ENCODE results near the gene PPA1.

DNA sequence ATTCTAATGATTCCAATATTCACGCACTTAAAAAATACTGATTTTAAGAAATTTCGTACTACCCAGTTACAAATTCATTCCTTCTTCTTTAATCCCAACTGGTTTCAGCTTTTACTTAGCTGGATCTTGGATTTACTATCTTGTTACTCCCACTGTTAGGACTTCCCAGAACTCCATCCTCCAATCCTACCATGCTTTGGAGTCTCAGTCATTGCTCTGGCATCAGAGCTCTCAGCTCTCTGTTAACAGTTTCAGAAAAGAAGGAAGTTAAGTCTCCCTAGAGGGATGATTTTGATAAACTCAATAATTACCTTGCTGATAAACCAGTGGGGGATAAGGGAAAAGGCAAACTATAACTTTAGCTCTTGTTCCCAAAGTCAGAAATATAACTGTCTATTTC lies 9.5 kb downstream of the PPA1 start:
- TF ChIP-seq, protein P1, sequence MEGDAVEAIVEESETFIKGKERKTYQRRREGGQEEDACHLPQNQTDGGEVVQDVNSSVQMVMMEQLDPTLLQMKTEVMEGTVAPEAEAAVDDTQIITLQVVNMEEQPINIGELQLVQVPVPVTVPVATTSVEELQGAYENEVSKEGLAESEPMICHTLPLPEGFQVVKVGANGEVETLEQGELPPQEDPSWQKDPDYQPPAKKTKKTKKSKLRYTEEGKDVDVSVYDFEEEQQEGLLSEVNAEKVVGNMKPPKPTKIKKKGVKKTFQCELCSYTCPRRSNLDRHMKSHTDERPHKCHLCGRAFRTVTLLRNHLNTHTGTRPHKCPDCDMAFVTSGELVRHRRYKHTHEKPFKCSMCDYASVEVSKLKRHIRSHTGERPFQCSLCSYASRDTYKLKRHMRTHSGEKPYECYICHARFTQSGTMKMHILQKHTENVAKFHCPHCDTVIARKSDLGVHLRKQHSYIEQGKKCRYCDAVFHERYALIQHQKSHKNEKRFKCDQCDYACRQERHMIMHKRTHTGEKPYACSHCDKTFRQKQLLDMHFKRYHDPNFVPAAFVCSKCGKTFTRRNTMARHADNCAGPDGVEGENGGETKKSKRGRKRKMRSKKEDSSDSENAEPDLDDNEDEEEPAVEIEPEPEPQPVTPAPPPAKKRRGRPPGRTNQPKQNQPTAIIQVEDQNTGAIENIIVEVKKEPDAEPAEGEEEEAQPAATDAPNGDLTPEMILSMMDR (optimal IDR thresholded peaks at IDR 0.05 in 1 of 3, IDR thresholded peaks at IDR 0.05 in 1 of 3, conservative IDR thresholded peaks at IDR 0.05 in 1 of 3; ENCODE audit: extremely low read depth in 1 of 3, insufficient read depth in 2 of 3, low read length in 3 of 3): no peak
- TF ChIP-seq EZH2 (IDR thresholded peaks at IDR 0.05; ENCODE audit: low read length): no peak

All from keratinocyte (primary cell).